Omental fat pad (tissue), 4 donors: ENCODE results near the gene SRGAP3. TPM values are rescaled to one million over a fixed set of nuclear protein-coding genes. Genes with fewer than 3 reads are reported as not detected.

ENCODE experiments used
- ATAC-seq: fragments of 150-250 bp; one replicate; pipeline ENCODE4 v1.9.1; 2016; ENCODE audit warnings: mild to moderate bottlenecking, moderate library complexity; ENCODE audit not compliant: low FRiP score
- DNase-seq: peaks from one replicate; pipeline ENCODE4 v3.0.0-alpha.2; 2019; ENCODE audit warnings: low spot score
- total RNA-seq, 4 donors: library from RNA; depleted of rRNA; stranded (reverse); fragments of >200 nt; gene quantifications; one replicate each; pipeline ENCODE4 v1.1.0, GENCODE V29; 2016
- TF ChIP-seq, protein P1 (sequence below), 3 donors: fragments of 450-650 bp; IDR thresholded peaks; one replicate each; pipeline ENCODE4 v1.5.1; 2016 to 2017; ENCODE audit warnings: antibody characterized with exemption in 3 of 3, mild to moderate bottlenecking in 3 of 3, moderate library complexity in 2 of 3

Gene SRGAP3
- total RNA-seq, 4 donors from 2014 or later, result 3.0 to 5.3 (median 3.6) TPM

DNA sequence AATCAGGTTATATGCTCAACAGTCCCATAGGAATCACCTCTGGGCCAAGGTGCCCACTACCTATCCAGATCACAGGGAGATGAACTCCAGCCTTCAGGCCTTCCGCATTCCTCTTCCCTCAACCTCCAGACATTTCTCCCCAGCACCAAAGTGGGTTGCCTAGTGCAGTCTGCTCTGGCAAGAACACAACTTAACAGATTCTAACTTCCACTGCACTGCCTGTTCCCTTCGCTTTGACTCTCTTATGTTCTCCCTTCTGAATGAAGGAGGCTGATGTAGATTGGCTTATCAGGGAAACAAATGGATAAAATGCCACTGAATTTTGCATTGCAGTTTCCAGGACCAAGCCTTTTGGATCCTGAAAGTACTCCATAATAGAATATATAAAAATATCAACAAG, 106.3 kb downstream of the SRGAP3 start:
- TF ChIP-seq, protein P1, sequence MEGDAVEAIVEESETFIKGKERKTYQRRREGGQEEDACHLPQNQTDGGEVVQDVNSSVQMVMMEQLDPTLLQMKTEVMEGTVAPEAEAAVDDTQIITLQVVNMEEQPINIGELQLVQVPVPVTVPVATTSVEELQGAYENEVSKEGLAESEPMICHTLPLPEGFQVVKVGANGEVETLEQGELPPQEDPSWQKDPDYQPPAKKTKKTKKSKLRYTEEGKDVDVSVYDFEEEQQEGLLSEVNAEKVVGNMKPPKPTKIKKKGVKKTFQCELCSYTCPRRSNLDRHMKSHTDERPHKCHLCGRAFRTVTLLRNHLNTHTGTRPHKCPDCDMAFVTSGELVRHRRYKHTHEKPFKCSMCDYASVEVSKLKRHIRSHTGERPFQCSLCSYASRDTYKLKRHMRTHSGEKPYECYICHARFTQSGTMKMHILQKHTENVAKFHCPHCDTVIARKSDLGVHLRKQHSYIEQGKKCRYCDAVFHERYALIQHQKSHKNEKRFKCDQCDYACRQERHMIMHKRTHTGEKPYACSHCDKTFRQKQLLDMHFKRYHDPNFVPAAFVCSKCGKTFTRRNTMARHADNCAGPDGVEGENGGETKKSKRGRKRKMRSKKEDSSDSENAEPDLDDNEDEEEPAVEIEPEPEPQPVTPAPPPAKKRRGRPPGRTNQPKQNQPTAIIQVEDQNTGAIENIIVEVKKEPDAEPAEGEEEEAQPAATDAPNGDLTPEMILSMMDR (IDR thresholded peaks at IDR 0.05), result no peak
- no peak for DNase-seq
- ATAC-seq, result no peak

DNA sequence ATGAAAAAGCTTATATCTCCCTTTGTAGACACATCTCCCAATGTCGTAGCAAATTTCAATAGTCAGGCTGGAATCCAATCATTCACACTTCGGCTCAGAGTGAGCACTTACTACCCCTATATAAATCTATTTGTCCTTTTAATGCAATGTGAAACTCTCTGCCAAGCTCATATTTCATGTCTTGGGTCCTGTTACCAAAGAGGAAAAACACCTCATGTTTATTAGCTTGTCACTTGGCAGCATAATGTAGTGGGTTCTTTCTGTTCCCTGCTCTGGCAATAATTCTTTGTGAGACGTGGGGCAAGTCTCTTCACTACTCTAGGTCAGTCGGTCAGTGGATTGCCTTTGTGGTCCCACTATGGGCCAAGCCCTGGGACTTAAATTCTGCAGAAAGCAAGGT, 107.1 kb downstream of the SRGAP3 start:
- TF ChIP-seq, protein P1 (IDR thresholded peaks at IDR 0.05), result no peak
- DNase-seq (no peak), ATAC-seq (peak; percentile 74)

DNA sequence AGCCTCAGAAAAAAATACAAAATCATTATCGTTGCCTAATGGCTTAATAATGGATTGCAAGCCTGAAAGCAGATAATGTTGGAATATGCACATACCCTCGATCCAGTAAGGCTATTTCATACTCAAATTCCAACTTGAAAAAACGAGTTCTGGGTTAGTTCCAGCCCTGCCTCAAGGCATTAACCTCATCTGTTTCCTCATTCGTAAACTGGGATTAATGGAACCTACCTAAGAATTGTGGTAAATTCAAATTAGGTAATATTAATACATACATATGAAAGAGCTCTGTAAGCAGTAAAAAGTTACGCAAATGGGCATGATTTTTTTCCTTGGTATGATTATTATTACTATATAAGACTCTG, 107.5 kb downstream of the SRGAP3 start:
- DNase-seq (no peak), ATAC-seq (peak; percentile 48)
- TF ChIP-seq, protein P1 (IDR thresholded peaks at IDR 0.05), result no peak

DNA sequence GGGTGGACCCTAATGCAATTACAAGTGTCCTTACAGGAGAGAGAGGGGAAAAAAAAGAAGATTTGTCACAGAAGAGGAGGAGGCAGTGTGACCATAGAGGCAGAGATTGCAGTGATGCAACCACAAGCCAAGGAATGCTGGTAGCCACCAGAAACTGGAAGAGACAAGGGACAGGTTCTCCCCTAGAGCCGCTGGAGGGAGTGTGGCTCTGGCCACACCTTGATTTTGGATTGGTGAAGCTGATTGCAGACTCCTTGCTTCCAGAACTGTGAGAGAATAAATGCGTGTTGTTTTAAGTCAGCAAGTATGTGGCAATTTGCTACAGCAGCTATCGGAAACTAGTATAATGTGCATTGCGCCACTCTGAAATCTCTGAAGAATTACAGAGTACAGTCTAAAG, 110.1 kb downstream of the SRGAP3 start:
- ATAC-seq (no peak), DNase-seq (no peak)
- TF ChIP-seq, protein P1 (IDR thresholded peaks at IDR 0.05), result no peak

DNA sequence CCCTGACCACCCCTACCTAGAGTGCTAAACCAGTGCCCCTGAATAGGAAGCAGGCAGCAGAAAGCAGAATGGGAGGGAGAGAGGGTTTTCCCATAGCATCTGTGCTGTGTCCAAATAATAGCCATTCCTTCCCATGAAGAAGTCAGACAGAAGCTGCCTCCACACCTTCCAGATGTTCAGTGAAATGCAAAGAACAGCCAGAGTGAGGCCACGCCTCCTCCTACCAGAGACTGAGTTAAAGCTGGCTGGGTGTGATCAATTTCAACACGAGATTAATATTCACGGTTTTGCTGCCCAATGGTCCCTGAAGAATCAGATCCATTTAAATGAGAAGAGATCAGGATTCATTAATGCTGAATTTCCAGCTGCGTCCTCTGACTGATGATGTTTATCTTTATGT, 111.8 kb downstream of the SRGAP3 start:
- TF ChIP-seq, protein P1 (IDR thresholded peaks at IDR 0.05), result no peak
- ATAC-seq (no peak), DNase-seq (no peak)

- DNase-seq, result no peak
- ATAC-seq, result no peak
- TF ChIP-seq, protein P1 (IDR thresholded peaks at IDR 0.05), result no peak
Observed at GRCh38 chr3:9136746-9137465, 112.5 kb downstream of the SRGAP3 start.

DNA sequence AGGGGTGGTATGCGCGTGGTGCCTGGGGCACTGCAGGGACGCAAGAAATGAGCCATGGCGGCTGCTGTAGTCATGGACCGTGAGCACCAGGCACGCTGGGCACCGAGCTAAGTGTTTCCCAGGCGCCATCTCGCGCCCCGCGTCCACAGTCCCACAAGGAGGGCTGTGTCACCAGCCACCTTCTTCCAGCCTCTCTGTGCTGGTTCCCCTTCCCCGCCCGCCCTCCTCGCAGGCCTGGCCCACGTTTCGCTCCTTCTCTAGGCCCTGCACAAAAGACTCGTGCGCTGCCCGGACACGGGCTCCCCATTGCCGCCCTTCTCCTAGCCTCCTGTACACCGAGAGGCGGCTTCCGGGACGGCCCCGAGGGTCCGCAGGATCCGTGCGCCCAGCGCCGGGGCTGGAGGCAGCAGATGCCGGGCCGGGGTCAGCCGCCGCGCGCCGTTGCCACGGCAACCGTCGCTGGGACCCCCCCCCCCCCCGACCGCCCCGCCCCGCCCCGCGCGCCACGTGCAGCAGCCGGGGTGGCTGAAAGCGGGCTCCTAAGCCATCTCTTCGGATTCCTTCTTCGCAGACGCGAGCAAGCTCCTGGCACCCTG, 113.4 kb downstream of the SRGAP3 start:
- DNase-seq, result no peak
- ATAC-seq, result no peak
- TF ChIP-seq, protein P1 (IDR thresholded peaks at IDR 0.05), result no peak
